SU-DHL-6 (cell line): ENCODE results near the gene FXYD5.

Source experiments
- CTCF ChIP-seq: fragments of 200-600 bp; sonication (generic); IDR thresholded peaks from one replicate; pipeline ENCODE4 v1.5.1; 2017; ENCODE audit warnings: antibody characterized with exemption, mild to moderate bottlenecking, low read length, moderate library complexity; ENCODE audit not compliant: insufficient read depth, poor library complexity, severe bottlenecking
- EZH2phosphoT487 ChIP-seq: fragments of 200-600 bp; sonication (generic), shearing (Covaris generic); conservative IDR thresholded peaks from 2 replicates; pipeline ENCODE4 v1.6.1; 2018; ENCODE audit warnings: mild to moderate bottlenecking, antibody characterized with exemption, low read length, moderate library complexity, mixed read lengths

GRCh38 chr19:35156673-35157014 lies 2.1 kb downstream of the FXYD5 start:
- no peak for TF ChIP-seq CTCF
- TF ChIP-seq EZH2phosphoT487, result no peak
